NCI-H1930 (cell line): ENCODE data around the gene FABP3.

ENCODE experiments used
- DNase-seq, 2 experiments: peaks; one replicate each; lab custom pipeline; 2025; lab: John Stamatoyannopoulos, UW

Gene FABP3

GRCh38 chr1:31371121-31371959, 1.5 kb downstream of the FABP3 start:
- no peak for DNase-seq

- DNase-seq = no peak
These were observed 2.3 kb downstream of the FABP3 start for GRCh38 chr1:31370565-31370964.

GRCh38 chr1:31370021-31370420, 2.9 kb downstream of the FABP3 start:
- DNase-seq = no peak

GRCh38 chr1:31368611-31369107, 4.2 kb downstream of the FABP3 start:
- DNase-seq = no peak

- no peak for DNase-seq
These were observed 6.1 kb downstream of the FABP3 start for GRCh38 chr1:31366796-31367195.

GRCh38 chr1:31364561-31365250, 8.2 kb downstream of the FABP3 start:
- DNase-seq = no peak

GRCh38 chr1:31362032-31362431, 10.8 kb downstream of the FABP3 start:
- no peak for DNase-seq

GRCh38 chr1:31361607-31362006, 11.3 kb downstream of the FABP3 start:
- no peak for DNase-seq

- DNase-seq = no peak
These were observed 16.4 kb downstream of the FABP3 start for GRCh38 chr1:31356427-31356826.

- DNase-seq = no peak
These were observed 18.6 kb downstream of the FABP3 start for GRCh38 chr1:31354283-31354682.

GRCh38 chr1:31348449-31348848, 24.4 kb downstream of the FABP3 start:
- DNase-seq = no peak

GRCh38 chr1:31346785-31347184, 26.1 kb downstream of the FABP3 start:
- no peak for DNase-seq

GRCh38 chr1:31345635-31346034, 27.2 kb downstream of the FABP3 start:
- no peak for DNase-seq

- DNase-seq = no peak
These were observed 28.4 kb downstream of the FABP3 start for GRCh38 chr1:31344503-31344902.

- no peak for DNase-seq
These were observed 36.0 kb downstream of the FABP3 start for GRCh38 chr1:31336687-31337467.

GRCh38 chr1:31335007-31335406, 37.9 kb downstream of the FABP3 start:
- peak in 1 of 2 experiments; percentile 6 for DNase-seq

GRCh38 chr1:31327381-31327780, 45.5 kb downstream of the FABP3 start:
- DNase-seq = no peak

GRCh38 chr1:31326461-31326860, 46.4 kb downstream of the FABP3 start:
- no peak for DNase-seq

- no peak for DNase-seq
These were observed 47.9 kb downstream of the FABP3 start for GRCh38 chr1:31324992-31325391.

- no peak for DNase-seq
These were observed 48.8 kb downstream of the FABP3 start for GRCh38 chr1:31324093-31324492.

- DNase-seq = no peak
These were observed 54.7 kb downstream of the FABP3 start for GRCh38 chr1:31318146-31318545.

- no peak for DNase-seq
These were observed 57.0 kb downstream of the FABP3 start for GRCh38 chr1:31315902-31316301.
